Measurements from ENCODE around the gene RNASE12.

DNA sequence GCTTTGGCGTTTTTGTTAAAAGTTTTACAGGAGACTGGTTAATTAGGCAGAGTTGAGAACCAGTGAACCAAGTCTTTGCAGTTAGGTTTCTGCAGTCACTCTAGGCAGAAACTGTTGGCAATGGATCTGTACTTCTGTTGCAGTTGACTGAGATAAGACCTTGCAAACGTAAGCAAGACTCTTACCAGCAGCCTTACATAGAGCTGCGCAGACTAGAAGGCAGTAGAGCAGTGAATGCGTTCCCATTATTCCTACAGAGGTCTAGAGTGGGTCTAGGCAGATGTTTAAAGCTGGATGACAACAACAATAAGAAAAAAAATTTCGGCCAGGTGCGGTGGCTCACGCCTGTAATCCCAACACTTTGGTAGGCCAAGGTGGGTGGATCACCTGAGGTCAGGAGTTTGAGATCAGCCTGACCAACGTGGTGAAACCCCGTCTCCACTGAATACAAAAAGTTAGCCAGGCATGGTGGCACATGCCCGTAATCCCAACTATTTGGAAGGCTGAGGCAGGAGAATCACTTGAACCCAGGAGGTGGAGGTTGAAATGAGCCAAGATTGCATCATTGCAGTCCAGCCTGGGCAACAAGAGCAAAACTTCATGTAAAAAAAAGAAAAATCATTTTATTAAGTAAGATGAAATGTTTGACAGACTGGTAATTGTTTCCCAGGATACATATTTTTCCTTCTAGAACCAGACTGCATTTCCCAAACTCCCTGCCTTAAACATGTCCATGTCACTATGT, 42.6 kb downstream of the RNASE12 start:
- TF ChIP-seq EZH2 (IDR thresholded peaks at IDR 0.05; ENCODE audit: insufficient read depth, poor library complexity, severe bottlenecking), result no peak
- TF ChIP-seq EZH2phosphoT487 (IDR thresholded peaks at IDR 0.05; ENCODE audit: insufficient read depth, low read depth), result no peak

All from GM23248 (cell line).